ENCODE data around the gene GCNT4.

DNA sequence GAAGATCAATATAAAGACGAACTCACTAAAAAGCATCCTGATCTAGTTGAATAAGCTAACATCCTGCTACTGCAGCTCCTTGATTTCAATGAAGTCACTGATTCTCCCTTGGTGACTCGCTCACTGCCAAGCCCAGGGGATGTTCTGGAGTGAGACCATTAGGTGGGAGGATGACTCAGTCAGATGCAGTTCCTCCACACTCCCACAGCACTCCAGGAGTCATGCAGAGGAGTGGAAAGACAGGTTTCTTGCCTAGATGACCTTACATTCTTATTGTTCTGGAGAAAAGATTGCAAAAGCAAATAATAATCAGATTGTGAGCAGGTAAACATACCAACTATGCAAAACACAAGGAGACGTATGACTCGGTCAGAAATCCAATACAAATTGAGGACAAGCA lies 15.3 kb downstream of the GCNT4 start:
- no peak for TF ChIP-seq POLR2A (IDR thresholded peaks at IDR 0.05)
- TF ChIP-seq, protein P1, sequence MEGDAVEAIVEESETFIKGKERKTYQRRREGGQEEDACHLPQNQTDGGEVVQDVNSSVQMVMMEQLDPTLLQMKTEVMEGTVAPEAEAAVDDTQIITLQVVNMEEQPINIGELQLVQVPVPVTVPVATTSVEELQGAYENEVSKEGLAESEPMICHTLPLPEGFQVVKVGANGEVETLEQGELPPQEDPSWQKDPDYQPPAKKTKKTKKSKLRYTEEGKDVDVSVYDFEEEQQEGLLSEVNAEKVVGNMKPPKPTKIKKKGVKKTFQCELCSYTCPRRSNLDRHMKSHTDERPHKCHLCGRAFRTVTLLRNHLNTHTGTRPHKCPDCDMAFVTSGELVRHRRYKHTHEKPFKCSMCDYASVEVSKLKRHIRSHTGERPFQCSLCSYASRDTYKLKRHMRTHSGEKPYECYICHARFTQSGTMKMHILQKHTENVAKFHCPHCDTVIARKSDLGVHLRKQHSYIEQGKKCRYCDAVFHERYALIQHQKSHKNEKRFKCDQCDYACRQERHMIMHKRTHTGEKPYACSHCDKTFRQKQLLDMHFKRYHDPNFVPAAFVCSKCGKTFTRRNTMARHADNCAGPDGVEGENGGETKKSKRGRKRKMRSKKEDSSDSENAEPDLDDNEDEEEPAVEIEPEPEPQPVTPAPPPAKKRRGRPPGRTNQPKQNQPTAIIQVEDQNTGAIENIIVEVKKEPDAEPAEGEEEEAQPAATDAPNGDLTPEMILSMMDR (IDR thresholded peaks at IDR 0.05 in 8 of 11, conservative IDR thresholded peaks at IDR 0.05 in 3 of 11) = no peak
- TF ChIP-seq POLR2AphosphoS5 (IDR thresholded peaks at IDR 0.05) = no peak

Data from spleen (tissue), 7 donors.